Fibroblast of skin of right quadriceps (primary cell): ENCODE results near the gene MLLT10.

Source experiments
- DNase-seq: peaks from one replicate; pipeline ENCODE4 v3.0.0-alpha.2; 2013

MLLT10 gene

DNA sequence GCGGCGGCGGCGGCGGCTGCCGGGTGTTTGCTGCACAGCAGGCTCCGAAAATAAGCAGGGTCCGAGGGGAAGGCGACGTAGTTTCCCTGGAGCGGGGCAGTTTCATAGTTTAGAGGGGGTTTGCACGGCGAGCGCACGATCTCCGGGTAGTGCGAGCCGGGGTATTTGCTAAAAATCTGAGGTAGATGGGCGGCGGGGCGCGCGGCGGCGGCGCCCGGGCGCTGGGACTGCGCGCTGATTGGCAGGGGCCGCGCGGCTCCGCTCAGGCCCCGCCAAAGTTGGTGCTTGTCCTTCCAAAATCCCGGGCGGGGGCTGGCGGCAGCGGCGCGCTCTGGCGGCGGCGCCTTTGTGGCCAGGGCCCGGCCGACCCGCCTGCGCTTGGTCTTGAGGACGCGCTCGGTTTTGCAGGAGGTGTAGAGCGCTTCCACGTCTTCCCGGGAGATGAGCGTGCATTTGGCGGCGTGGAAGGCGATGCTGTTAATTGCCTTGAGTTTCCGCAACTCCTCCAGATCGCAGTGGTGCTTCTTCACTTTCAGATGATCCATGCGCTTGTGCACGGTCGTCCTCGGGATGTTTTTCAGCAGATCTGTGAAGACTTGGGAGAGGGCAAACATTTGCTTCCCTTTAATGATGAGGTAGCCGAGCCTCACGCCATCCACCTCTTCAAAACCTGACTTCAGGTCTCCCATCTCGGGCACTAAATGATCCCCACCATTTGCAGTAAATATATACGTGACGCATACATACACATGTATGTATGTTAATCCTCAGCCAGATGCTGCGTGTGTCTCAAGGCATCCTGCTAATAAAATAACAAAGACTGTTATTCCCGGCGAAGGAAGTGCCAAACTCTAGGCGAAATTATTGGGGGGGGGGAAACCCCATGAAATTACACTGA, 16.6 kb upstream of the MLLT10 start:
- peak; percentile 69 for DNase-seq

- DNase-seq = peak; percentile 84
These were observed 15.8 kb upstream of the MLLT10 start for GRCh38 chr10:21518149-21518640.

DNA sequence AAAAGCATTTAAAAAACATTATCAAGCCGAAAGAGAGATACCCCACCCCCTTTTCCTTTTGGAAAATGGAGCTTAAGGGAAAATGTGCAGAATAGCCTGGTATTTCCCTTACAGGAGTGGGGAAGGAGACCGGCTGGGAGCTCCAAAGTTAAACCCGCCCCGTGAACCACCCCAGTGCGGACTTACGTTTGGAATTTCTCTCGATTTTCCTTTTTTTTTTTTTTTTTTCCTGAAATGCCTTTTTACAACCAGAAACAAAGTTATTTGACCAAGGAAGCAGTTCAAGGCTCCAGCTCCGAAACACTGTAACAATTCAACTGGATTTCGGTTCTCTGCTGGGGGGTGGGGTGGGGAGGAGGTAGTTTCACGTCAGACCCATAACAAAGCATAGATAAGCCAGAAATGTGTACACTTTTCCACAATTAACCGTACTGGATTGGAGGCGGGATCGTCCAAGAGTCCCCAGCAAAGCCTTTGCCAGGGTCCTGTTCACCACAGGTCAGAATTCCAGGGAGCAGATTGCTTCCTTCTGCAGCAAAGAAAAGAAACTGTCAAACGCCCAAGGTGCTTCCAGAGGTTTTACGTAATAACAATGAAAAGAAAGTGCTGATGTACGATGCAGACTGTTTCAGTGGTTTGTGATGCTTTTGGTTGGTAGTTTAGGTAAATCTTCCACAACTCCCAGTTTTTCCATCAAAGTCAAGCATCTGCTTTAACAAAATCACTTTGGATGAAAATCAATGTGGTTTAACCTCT, 15.2 kb upstream of the MLLT10 start:
- DNase-seq = peak; percentile 68

- no peak for DNase-seq
These were observed 14.6 kb upstream of the MLLT10 start for GRCh38 chr10:21519397-21519933.

- peak; percentile 78 for DNase-seq
These were observed 14.0 kb upstream of the MLLT10 start for GRCh38 chr10:21519941-21520436.

DNA sequence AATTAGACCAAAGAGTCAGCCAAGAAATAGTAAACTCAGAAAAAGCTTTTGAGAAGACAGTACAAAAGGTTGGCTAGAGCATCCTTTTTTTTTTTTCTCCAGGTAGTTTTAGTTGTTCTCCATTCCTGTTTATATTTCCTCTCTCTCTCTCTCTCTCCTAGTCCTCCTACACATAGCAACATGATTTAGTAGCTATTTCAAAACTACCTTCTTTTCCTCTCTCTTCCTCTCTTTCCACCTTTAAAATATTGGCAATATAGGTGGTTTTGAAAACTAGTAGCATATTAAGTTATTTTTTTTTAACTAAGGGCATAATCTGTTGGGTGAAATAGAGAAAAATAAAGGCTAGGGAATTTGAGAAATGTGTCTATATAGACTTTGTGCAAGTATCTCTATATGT, 13.5 kb upstream of the MLLT10 start:
- no peak for DNase-seq

GRCh38 chr10:21520949-21521348, 13.1 kb upstream of the MLLT10 start:
- no peak for DNase-seq

DNA sequence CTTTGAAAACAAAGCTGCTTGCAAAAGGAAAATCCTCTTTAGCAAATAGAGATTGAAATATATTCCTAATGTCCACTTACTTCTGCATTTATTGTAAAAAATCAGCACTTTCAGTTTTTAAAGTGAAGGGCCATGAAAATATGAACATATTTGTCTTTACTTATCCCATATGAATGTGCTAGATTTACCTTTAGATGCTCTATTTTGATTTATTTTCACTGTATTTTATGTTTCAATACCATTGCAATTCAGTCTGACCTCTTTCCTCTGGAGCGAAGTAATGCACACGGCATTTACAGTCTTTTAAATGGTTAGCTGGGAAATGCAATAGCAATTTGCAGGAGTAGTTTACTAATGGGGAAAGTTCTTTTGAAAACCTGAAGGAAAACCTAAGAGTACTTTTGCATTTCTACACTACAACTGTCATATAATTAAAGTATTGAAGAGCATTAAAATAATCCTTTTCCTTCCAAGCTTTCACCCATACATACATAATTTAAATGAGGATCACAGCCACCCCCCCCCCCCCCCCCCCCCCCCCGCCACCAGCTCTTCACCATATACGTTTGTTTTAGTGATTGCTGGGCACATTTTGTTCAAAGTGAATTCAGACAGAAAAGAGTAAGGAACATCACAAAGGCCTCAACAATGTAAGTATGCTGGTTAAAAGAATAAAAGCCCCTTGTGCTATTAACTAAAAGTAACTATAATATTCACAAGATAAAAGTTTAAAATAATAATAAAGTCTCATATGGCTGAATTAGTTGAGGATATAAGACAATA, 12.1 kb upstream of the MLLT10 start:
- no peak for DNase-seq

DNA sequence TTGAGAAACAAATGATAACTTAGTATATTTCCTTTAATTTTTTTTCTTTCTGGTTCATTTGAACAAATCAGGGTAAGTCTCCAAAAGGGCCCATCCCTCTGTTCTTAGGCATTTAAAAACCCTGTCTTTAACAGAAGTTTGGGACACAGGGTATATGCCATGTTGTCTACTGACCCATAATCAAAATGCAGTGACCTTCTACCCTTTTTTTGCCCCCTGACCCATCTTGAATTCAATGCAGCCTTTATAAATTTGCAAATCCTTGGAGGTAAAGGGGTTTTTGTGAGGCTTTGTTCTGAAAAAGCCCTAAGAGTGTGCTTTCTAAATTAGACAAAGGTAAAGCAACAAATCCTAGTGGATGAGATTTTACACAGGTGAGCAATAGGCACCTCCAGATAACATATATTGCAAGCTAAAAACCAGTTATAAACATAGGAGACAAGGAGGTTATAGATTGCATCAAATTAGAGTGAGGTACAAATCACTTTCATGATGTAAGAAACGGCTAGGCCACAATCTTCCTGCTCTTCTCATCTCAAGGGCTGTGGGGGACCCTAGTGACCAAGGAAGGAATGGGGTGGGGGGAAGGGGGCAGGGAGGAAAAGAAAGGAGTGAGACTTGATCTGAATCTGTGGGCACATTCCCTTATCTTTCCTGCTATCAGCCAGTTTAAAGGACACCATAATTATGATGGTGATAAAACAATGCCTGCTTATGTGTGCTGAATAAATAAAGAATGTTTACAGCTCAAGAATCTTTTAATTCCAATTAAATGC, 11.2 kb upstream of the MLLT10 start:
- no peak for DNase-seq

DNA sequence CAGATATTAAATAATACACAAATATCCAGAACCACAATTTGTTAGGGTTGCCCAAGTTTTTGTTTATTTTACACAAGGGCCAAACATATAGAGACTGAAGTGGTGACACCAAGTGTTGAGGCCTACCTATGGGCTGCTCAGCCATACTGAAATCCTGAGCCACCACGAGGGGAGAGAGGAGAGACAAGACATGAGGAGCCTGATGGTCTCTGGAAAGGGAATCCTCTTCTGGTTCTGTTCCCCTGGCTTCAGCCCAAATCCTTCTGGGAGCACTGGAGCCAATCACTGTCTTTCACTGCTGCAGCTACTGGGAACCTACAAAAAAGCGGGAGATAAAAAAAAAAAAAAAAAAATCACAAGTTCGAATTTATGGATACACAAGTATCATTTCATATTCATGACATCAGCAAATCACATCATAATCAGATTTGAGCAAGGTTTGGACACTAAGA, 10.4 kb upstream of the MLLT10 start:
- peak; percentile 74 for DNase-seq

GRCh38 chr10:21524131-21524525, 9.9 kb upstream of the MLLT10 start:
- no peak for DNase-seq

- DNase-seq = peak; percentile 61
These were observed 9.3 kb upstream of the MLLT10 start for GRCh38 chr10:21524526-21525366.

- peak; percentile 98 for DNase-seq
These were observed 8.5 kb upstream of the MLLT10 start, which contains the start of gene SKIDA1 for GRCh38 chr10:21525367-21526187. Gene SKIDA1 (minus strand): TSS chr10:21525682. CDS start chr10:21517822, 7,860 bp downstream.

DNA sequence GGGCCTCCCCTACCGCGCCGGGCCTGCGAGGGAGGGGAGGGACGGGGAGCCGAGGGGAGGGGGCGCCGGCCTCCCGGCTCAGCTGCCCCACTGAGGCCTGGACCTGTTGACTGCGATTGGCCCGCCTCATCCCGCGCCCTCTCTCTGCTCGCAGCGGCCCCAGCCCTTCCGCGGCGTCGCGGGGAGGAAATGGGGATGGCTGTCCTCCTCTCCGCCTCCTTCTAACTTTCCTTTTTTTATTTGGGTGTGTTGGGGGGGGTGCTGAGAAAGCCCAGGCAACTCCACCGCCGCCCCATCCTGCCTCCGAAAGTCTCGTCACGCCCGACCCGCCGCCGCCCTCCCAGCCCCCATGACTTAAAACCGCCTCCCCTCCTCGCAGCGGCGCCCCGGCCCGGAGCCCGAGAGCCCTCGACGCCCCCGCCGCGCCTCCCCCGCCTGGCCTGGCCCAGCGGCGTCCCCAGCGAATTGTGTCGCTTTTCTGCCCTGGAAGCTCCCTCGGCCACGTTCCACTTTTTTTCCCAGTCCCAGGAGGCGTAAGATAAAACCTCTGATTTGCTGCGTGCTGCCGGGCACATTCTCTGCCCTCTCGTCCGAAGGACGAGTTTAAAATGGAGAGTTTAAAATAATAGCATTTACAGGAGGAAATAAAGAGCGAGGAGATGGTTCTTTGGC, 7.7 kb upstream of the MLLT10 start:
- peak; percentile 94 for DNase-seq

GRCh38 chr10:21526860-21527597, 7.0 kb upstream of the MLLT10 start:
- peak; percentile 69 for DNase-seq

DNA sequence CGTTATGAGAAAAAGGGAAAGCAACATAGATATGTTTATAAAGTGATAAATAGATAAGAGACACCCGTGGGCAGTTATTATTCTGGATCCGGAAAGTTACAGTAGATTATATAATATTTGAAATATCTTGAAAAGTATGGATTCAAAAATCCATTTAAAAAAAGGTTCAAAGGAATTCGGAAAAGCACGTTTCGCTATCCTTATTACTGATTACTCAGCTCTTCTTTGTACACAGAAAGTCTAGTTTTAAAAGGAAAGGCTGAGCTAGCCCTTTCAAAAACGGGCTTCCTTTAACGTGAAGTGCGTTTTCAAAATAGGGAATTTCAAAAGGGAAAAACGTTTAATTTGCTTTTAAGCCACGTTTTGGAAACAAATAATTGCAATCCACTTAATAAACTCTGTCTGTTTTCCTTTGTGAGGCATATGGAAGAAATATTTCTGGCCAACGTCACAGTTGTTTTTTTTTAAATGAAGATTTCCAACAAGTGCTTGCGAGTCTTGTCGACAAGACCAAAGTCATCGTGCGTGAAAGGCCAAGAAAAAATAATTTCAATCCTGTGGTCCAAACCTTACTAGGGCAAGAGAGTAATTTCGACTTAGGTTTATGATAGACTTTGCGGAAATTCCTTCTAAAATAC, 6.3 kb upstream of the MLLT10 start:
- DNase-seq = peak; percentile 63

- no peak for DNase-seq
These were observed 5.6 kb upstream of the MLLT10 start for GRCh38 chr10:21528236-21529031.
